GM18517 (cell line): Measurements from ENCODE around the gene FAM53A.
"Not testable (repeated sequence)": the region's sequence is repeated elsewhere in the genome, so short reads cannot be mapped to it uniquely, and the experiment has no call there.

Experiments
- ATAC-seq: cut with Tn5 transposase; IDR thresholded peaks from one replicate; pipeline ENCODE4 v1.9.1; 2021; ENCODE audit warnings: mild to moderate bottlenecking, moderate library complexity; ENCODE audit not compliant: unreplicated experiment

FAM53A gene

DNA sequence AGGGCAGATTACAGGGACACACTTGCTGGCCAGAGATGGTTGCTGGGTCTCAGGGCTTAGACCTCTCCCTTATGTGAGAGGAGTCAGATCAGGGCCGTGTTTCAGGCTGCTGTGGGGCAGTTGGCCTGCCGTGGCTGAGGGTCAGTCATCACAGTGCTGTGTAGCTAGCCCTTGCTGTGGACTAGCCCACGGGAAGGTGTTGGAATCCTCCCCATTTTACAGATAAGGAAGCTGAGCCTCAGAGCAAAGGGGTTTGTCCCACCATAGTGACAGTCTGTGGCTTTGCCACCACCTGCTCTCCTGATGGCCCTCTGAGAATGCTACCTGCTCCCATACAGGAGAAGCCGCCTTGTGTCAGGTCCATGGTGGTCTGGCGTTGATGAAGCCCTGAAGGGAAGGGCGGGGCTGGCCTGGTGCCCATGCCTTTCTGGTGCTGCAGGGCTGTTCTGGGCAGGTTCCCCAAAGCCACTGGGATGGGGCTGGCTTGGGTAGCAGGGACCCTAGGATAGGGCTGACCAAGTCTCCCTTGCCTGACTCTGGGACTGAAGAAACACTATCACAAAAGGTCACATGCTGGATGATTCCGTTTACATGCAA lies 2.4 kb upstream of the FAM53A start:
- ATAC-seq, result no peak

GRCh38 chr4:1685235-1686150 lies 1.4 kb upstream of the FAM53A start:
- ATAC-seq, result no peak

GRCh38 chr4:1684506-1685234 lies 557 bp upstream of the FAM53A start:
- peak; percentile 22 for ATAC-seq

DNA sequence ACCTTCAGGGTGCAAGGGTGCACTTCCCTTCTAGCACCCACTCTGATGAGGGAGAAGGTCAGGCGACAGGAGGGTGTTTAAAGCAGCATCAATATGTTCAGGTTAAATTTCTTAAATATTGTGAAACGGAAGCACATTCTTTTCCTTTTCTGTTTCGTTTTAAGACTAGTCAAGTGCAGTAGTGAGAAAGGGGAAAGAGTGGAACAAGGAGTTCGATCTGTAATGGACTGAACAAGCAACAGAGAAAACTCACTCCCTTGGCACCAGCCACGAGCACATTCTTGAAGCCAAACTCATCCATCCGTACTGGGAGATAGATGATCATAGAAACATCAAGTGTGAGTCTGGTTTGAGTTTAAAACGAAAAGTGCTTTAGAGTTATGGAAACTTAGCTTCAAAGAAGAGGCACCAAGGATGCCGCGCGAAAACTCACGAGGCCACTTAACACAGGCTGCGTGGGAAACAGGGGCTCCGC lies 815 bp downstream of the FAM53A start:
- ATAC-seq, result no peak

DNA sequence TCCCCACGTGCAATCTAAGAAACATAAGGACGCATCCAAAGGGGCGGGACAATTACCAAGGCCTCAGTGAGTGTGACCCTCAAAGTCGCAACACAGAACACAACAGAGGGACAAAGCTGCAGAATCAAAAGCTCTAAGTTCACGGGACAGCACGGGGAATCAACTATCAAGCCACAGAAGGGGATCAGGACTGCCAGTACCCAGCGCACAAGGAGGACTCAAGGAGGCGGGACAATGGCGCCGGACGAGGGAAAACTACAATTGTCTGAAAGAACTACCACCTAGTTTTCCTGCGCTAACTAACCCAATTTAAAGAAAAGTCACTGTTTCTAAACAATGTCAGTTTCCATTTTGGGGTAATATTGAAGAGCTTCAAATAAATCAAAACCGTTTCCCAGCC lies 1.3 kb downstream of the FAM53A start:
- no peak for ATAC-seq

DNA sequence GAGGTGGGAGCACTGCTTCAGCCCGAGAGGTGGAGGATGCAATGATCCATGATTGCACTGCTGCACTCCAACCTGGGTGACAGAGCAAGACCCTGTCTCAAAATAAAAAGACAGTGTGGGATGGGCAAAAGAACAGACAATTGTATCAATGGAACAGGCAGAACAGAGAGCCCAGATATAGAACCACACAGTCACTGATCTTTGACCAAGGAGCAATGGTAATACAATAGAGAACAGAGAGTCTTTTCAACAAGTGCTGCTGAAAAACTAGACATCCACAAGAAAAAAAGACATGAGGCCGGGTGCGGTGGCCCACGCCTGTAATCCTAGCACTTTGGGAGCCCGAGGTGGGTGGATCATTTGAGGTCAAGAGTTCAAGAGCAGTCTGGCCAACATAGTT lies 5.9 kb downstream of the FAM53A start:
- no peak for ATAC-seq

DNA sequence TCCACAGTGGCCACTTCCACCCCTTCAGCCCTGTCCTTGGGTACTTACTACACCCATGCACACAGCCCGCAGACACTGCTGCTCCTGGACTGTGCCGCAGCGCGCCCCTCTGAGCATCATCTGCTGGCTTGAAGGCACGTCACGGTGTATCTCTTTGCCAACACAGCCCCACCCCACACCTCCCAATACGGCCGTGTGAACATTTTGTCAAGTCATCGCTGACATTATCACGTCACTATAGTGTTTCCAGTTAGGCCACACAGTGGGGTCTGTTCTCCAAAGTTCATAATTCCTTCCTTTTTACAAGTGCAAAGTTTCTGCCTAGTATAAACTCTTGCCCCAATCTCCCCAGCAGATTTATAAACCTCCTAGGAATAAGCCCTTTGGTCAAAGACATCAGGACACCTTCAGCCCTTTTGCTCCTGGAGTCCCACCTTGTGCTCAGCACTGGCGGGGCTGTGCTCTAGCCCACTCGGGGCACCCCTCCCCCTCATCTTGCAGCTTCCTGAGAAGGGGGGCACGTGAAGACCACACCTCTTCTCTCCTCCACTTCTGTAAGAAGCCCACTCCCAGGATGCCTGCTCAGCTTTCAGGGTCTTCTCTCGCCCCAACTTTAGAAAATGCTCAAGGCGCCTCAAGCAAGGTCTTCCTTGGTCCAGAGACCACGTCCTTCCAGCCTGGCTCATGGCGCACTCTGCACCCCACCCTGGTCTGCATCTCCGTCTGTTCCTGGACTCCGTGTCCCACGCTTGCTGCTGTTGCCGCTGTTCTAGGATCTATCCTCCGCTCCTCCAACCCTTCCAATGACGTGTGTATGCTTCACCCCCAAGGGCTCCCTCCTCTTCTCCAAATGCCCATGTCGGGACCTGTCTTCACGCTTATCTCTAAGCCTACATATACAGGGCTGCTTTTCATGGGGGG lies 7.2 kb downstream of the FAM53A start:
- no peak for ATAC-seq

GRCh38 chr4:1675802-1676137 lies 8.3 kb downstream of the FAM53A start:
- ATAC-seq, result no peak

- ATAC-seq, result no peak
Observed at GRCh38 chr4:1675136-1675801, 8.8 kb downstream of the FAM53A start.

DNA sequence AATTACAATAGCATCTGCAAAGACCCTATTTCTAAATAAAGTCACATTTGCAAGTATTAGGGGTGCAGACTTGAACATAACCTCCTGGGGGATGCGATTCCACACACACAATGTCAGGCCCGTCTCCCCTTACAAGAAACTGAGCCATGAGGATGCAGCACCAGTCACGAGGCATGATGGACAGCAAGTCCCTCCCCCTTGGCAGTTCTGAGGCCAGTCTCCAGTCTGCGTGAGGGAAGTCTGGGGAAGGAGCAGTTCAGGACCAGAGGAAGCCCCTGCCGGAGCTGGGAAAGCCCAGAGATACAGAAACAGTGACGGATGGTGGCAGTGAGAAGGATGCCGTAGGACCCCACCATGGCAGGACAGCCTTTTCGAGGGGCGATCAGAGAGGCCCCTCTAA lies 9.4 kb downstream of the FAM53A start:
- ATAC-seq, result no peak

- ATAC-seq, result no peak
Observed at GRCh38 chr4:1673671-1674070, 10.4 kb downstream of the FAM53A start.

- ATAC-seq, result not testable (repeated sequence)
Observed at GRCh38 chr4:1671011-1671410, 13.1 kb downstream of the FAM53A start.

GRCh38 chr4:1670279-1670678 lies 13.8 kb downstream of the FAM53A start:
- ATAC-seq, result no peak

GRCh38 chr4:1669850-1670249 lies 14.3 kb downstream of the FAM53A start:
- ATAC-seq, result no peak

DNA sequence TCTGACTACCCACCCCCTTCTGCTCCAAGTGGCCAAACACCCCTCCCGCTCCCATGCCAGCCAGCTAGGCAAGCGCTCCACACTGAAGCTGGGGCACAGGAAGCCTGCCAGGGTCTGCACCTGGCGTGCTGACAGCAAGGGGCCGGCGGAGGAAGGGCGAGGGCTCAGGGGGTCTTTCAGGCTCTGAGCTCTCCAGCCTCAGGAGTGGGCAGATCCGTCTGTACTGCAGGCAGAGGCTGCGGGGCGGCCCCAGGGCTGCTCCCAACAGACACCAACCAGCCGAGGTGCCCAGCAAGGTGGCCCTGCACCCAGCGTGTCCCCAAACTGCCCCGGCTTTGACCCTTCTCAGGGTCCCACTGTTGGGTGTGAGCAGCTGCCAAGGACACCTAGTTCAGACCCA lies 14.8 kb downstream of the FAM53A start:
- no peak for ATAC-seq

DNA sequence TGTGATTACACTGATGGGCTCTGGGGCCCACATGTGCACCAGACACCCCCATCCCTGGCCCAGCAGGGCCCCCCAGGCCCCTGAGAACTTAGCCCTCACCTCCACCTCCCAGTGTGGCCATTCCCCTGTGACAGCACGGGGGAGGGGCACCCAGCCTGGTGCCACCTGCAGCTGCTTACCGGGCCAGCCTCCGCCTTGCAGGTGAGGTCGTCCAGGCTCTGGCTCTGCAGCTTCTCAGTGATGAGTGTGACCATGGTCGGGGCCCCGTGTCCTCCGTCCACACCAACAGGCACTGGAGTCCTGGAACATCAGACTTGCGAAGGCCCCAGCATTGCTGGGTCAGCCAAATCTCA lies 15.6 kb downstream of the FAM53A start:
- ATAC-seq, result no peak

DNA sequence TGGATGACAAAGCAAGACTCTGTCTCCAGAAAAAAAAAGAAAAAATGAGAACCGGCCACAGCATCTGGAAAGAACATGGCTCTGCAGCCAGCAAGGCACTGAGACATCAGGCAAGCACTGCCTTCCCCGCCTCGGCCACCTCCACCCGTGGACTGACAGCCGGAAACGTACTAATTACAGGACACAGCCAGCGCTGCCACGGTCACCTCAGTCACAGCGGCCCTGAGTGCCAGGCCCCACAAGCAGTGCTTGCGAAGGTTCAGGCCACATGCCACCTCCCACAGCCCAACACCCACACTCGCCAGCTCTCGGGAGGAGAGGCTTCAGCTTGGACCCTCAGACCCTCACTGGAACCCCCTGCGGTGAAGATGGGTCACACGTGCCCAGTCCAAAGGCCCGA lies 16.8 kb downstream of the FAM53A start:
- ATAC-seq, result no peak

DNA sequence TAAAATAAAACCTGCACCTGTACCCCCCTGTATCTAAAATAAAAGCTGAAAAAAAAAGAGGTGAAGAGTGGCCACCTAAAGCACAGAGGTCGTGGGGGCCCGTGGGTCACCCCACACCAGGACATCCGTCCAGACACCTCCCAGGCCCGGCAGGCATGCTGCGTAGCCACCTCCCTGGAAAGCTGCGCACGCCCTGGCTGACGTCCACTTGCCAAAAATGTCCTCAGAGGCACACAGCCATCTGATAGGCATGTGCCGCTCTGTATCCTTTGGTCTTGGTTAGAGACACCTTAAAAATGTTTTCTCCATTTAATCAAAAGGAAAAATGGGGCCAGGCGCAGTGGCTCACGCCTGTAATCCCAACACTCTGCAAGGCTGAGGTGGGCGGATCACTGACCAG lies 17.7 kb downstream of the FAM53A start:
- ATAC-seq, result no peak

- no peak for ATAC-seq
Observed at GRCh38 chr4:1664141-1664540, 20.0 kb downstream of the FAM53A start.

GRCh38 chr4:1663549-1663948 lies 20.6 kb downstream of the FAM53A start:
- ATAC-seq, result no peak
